GM21825 (cell line): ENCODE measurements around the gene ADAM33.

Source experiments
- ATAC-seq: cut with Tn5 transposase; IDR thresholded peaks from one replicate; pipeline ENCODE4 v1.9.1; 2021; ENCODE audit warnings: mild to moderate bottlenecking, moderate library complexity; ENCODE audit not compliant: unreplicated experiment

ADAM33 gene

GRCh38 chr20:3647473-3647872 is 34.3 kb downstream of the ADAM33 start:
- ATAC-seq, result no peak

- no peak for ATAC-seq
These were observed 35.2 kb downstream of the ADAM33 start for GRCh38 chr20:3646651-3647050.

- no peak for ATAC-seq
These were observed 35.8 kb downstream of the ADAM33 start for GRCh38 chr20:3646067-3646440.

GRCh38 chr20:3645309-3646066 is 36.3 kb downstream of the ADAM33 start:
- no peak for ATAC-seq

GRCh38 chr20:3640259-3640658 is 41.6 kb downstream of the ADAM33 start:
- ATAC-seq, result no peak

- ATAC-seq, result no peak
These were observed 46.5 kb downstream of the ADAM33 start for GRCh38 chr20:3635346-3635745.

- no peak for ATAC-seq
These were observed 47.8 kb downstream of the ADAM33 start for GRCh38 chr20:3633913-3634478.

GRCh38 chr20:3632311-3633004 is 49.4 kb downstream of the ADAM33 start:
- ATAC-seq, result no peak

- no peak for ATAC-seq
These were observed 50.3 kb downstream of the ADAM33 start for GRCh38 chr20:3631534-3631933.

GRCh38 chr20:3630429-3630828 is 51.4 kb downstream of the ADAM33 start:
- ATAC-seq, result no peak

GRCh38 chr20:3629893-3630292 is 51.9 kb downstream of the ADAM33 start:
- ATAC-seq, result no peak

GRCh38 chr20:3628502-3629314 is 53.1 kb downstream of the ADAM33 start:
- no peak for ATAC-seq

GRCh38 chr20:3627476-3627875 is 54.3 kb downstream of the ADAM33 start:
- no peak for ATAC-seq

GRCh38 chr20:3622406-3622805 is 59.4 kb downstream of the ADAM33 start:
- ATAC-seq, result no peak

- ATAC-seq, result no peak
These were observed 60.7 kb downstream of the ADAM33 start for GRCh38 chr20:3621111-3621510.
